Astrocyte (in vitro differentiated cells and primary cell): ENCODE results near the gene IFITM2. TPM values are rescaled to one million over a fixed set of nuclear protein-coding genes. Genes with fewer than 3 reads are reported as not detected.

ENCODE experiments used
- total RNA-seq: library from RNA; stranded (reverse); gene quantifications from 2 replicates; pipeline ENCODE4 v1.2.1, GENCODE V29; 2021

Gene IFITM2
- total RNA-seq, 1 donor from 2014 or later: 474 TPM

Other genes with a start within 250 kb of the IFITM2 start
- gene SCGB1C1, start 114.7 kb upstream of the IFITM2 start, total RNA-seq: not detected in 2 replicates
- gene BET1L, start 100.4 kb upstream of the IFITM2 start, total RNA-seq: 73.2 and 81.6 TPM in 2 replicates
- gene RIC8A, start 100.1 kb upstream of the IFITM2 start, total RNA-seq: 157 TPM in 2 replicates
- gene SIRT3, start 71.5 kb upstream of the IFITM2 start, total RNA-seq: 10.9 and 12.0 TPM in 2 replicates
- 131 and 137 TPM in 2 replicates for gene PSMD13, start 70.8 kb upstream of the IFITM2 start, total RNA-seq
- gene NLRP6, start 29.4 kb upstream of the IFITM2 start, total RNA-seq: not detected in 2 replicates
- gene PGGHG, start 18.7 kb upstream of the IFITM2 start, total RNA-seq: 22.9 and 25.1 TPM in 2 replicates
- not detected in 2 replicates for gene IFITM5, start 8.3 kb upstream of the IFITM2 start, total RNA-seq
- 526 and 631 TPM in 2 replicates for gene IFITM1, start 6.2 kb downstream of the IFITM2 start, total RNA-seq
- gene IFITM3, start 13.0 kb downstream of the IFITM2 start, total RNA-seq: 642 and 757 TPM in 2 replicates
- 64.6 and 68.5 TPM in 2 replicates for gene B4GALNT4, start 61.7 kb downstream of the IFITM2 start, total RNA-seq
- 1.1 and 2.1 TPM in 2 replicates for gene PKP3, start 86.4 kb downstream of the IFITM2 start, total RNA-seq
- 6.2 and 7.2 TPM in 2 replicates for gene SIGIRR, start 107.2 kb downstream of the IFITM2 start, total RNA-seq
- 0.82 and 1.9 TPM in 2 replicates for gene ANO9, start 134.2 kb downstream of the IFITM2 start, total RNA-seq
- 40.3 and 47.3 TPM in 2 replicates for gene PTDSS2, start 142.5 kb downstream of the IFITM2 start, total RNA-seq
- 117 and 130 TPM in 2 replicates for gene RNH1, start 199.4 kb downstream of the IFITM2 start, total RNA-seq
- gene HRAS, start 227.8 kb downstream of the IFITM2 start, total RNA-seq: 78.5 and 84.2 TPM in 2 replicates
- gene LRRC56, start 229.7 kb downstream of the IFITM2 start, total RNA-seq: 0.82 and 1.8 TPM in 2 replicates